ENCODE data around the gene CTNNBL1.

The CTNNBL1 gene

GRCh38 chr20:37895166-37895565 is 201.3 kb downstream of the CTNNBL1 start:
- in situ Hi-C loops (cut with HindIII; ENCODE audit: low sequenced_read_pairs): no loop called here

DNA sequence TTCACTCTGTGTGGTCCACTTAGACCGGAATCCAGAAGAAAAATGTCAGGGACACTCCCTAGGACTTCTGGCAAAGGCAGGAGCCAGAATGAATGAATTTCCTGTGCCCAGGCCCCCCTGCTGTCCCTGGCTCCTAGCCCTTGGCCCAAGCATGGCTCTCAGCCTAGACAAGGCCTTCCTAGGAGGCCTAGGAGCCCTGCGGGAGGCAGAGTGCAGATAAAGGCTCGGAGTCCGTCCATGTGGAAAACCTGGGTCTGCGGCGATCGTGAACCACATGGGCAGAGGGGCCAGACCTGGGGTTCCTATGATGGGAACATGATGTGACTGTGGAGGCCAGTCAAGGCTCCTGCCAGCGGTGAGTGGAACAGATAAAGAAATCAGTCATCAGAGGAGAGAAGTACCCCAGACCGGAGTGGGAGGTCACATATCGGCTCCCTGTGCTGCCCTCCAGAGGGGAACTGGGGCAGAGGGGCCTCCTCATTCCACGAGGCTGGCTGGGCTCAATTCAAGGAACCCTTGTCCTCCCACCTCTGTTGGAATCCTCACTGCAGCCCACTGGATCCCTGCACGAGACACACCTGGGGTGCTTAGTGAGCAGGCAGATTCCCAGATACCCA is 203.2 kb downstream of the CTNNBL1 start:
- in situ Hi-C loops (cut with HindIII; ENCODE audit: low sequenced_read_pairs): no loop called here

- in situ Hi-C loops (cut with HindIII; ENCODE audit: low sequenced_read_pairs): no loop called here
Measured at GRCh38 chr20:37898233-37899104, 204.6 kb downstream of the CTNNBL1 start.

- in situ Hi-C loops (cut with HindIII; ENCODE audit: low sequenced_read_pairs): no loop called here
Measured at GRCh38 chr20:37899105-37900045, 205.5 kb downstream of the CTNNBL1 start.

DNA sequence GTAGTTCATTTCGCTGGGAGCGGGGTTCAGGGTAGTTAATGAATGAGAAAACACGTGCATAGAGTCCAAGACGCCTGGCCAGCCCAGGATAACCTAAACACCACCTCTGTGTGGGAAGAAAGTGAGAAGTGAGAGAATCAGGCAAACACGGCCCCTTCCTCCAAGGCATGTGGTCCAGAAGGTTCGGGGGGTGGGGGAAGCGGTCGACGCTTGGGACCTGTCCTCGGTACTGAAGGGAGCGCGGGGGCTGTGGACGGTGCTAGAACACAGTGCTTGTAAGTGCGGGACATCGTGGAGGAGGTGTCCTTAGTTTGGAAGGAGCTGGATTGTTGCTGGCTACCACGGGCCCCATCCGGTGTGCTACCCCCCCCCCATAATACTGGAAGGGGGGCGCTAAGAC is 207.4 kb downstream of the CTNNBL1 start:
- in situ Hi-C loops (cut with HindIII; ENCODE audit: low sequenced_read_pairs): no loop called here

GRCh38 chr20:37901654-37902503 is 208.0 kb downstream of the CTNNBL1 start:
- in situ Hi-C loops (cut with HindIII; ENCODE audit: low sequenced_read_pairs): no loop called here

DNA sequence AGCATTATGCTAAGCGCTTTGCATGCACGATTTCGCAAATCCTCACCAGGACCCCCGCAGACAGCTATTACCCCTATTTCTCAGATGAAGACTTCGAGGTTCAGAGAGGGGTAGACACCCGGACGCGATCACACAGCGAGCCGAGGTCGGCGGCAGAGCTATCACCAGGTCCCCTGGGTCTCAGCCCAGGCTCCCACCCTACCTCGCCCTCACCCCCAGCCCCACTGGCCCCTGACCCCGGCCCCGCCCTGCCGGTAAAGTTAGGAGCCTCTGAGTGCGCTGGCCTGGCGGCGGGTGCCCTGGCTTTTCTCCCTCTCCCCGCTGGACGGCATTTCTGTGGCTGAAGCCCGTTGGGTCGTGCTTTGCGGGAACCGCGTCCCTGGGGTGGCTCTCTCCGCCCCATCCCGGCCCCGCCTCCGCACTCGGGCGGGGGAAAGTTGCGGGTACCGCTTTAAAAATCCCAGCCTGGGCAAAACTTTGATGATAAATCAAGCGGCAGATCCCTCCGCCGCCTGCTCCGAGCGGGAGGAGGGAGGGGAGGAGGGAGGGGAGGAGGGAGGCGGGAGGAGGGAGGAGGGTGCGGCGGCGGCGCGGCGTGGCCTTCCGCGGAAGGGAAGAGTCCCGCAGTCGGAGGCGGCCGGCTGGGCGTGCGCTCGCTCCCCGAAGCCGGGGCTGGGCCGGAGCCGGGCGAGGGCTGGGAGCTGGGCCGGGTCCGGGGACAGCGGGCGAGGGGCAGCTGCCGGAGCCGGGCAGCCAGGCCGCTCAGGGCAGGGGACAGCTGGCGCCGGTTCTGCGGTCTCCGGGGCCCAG is 208.9 kb downstream of the CTNNBL1 start, which contains the start of gene VSTM2L:
Gene VSTM2L (plus strand): TSS at position 624 of the 810 bp plus-strand sequence. CDS start 224 bp downstream, outside the sequence.
- in situ Hi-C loops (cut with HindIII; ENCODE audit: low sequenced_read_pairs): no loop called here

DNA sequence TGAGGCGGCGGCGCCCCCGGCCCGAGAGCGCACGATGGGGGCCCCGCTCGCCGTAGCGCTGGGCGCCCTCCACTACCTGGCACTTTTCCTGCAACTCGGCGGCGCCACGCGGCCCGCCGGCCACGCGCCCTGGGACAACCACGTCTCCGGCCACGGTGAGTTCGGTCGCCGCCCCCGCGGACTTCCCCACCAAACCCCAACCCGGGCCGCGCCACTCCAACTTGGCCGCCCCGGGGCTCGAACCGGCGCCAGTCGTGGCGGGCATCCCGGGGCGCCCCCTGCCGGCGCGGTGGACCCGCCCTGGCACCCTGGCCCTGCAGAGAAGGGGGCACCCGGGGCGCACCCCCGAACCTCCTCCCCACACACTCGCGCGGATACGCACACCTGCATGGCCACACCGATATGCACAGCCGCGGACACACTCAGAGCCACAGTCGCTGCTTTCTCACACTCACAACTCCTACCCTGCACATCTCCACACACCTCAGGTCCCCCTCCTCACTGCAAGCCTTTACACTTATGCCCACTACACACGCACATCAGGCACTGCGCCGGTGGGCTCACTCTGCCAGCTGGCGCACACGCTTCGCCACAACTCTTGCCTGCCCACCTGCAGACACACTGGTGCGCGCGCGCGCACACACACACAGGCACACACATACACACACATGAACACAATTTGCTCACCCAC is 209.6 kb downstream of the CTNNBL1 start:
- in situ Hi-C loops (cut with HindIII; ENCODE audit: low sequenced_read_pairs): no loop called here

GRCh38 chr20:37904008-37904642 is 210.3 kb downstream of the CTNNBL1 start:
- in situ Hi-C loops (cut with HindIII; ENCODE audit: low sequenced_read_pairs): no loop called here

- in situ Hi-C loops (cut with HindIII; ENCODE audit: low sequenced_read_pairs): no loop called here
Measured at GRCh38 chr20:37904845-37905373, 211.1 kb downstream of the CTNNBL1 start.

- in situ Hi-C loops (cut with HindIII; ENCODE audit: low sequenced_read_pairs): no loop called here
Measured at GRCh38 chr20:37905671-37906613, 212.1 kb downstream of the CTNNBL1 start.

DNA sequence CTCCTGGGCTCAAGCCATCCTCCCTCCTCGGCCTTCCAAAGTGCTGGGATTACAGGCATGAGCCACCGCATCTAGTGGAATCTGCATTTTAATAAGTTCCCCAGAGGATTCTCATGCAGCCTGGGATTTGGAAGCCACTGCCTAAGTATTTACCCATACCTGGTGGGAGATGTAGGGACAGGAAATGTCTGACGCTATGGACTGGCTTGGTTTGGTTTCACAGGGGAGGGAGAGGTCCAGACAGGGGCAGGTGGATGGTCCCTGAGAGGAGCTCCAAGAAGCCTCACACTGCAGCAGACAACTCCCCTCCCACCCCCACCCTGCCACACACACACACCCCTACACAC is 213.5 kb downstream of the CTNNBL1 start:
- in situ Hi-C loops (cut with HindIII; ENCODE audit: low sequenced_read_pairs): no loop called here

DNA sequence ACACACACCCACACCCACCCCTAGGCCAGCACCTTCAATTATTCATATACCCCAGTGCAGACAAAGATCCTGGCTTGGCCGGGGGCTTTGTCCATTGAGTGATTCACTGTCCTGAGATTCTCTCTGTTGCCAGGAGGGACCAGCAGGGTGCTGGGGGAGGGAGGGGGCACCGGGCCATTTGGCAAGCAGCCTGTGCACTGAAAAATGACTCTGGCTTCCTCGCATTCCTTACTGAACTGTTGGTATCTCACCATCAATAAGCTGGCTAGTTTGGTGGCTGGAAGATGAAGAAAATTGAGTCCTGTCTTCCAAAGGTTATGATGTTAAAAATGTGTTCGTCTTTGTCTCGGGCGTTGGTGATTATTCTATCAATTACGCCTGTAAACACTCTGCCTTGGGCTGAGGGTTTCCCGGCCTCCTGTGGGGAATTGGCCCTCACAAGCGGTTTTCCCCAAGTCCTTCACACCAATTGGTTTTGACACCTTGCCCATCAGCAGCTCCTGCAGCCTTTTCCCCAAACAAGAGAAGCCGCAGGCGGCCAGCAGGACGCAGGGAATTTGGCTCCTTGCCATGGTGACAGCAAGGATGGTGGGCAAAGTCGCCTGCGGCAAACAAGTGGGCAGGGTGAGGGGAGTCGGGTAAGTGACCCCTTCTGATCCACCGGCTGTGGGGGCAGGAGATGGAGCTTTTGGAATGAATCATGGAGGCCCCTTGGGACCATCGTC is 214.0 kb downstream of the CTNNBL1 start:
- in situ Hi-C loops (cut with HindIII; ENCODE audit: low sequenced_read_pairs): no loop called here

GRCh38 chr20:37911261-37911660 is 217.4 kb downstream of the CTNNBL1 start:
- in situ Hi-C loops (cut with HindIII; ENCODE audit: low sequenced_read_pairs): loop anchor here (10.0 kb wide), 1 partner anchor 196 kb away; no protein-coding TSS in a partner anchor

DNA sequence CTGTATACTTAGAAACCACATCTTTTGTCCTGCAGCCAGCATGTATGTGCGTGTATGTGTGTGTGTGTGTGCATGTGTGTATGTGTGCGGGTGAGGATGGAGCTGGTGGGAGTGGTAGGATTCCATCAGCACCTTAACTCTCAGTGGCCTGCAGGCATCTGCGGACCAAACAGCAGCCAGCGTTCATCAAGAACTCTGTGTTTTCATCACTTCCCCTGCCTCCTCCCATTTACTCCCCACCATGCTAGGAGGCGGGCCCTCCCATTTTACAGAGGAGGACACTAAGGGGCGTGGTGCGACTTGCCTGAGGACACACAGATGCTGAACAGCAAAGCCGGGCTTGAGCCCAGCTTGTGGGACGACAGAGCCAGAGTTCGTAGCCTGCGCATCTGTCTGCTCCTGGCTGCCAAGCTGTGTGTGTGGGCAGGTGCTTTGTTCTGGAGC is 218.0 kb downstream of the CTNNBL1 start:
- in situ Hi-C loops (cut with HindIII; ENCODE audit: low sequenced_read_pairs): loop anchor here (10.0 kb wide), 1 partner anchor 197 kb away; no protein-coding TSS in a partner anchor

DNA sequence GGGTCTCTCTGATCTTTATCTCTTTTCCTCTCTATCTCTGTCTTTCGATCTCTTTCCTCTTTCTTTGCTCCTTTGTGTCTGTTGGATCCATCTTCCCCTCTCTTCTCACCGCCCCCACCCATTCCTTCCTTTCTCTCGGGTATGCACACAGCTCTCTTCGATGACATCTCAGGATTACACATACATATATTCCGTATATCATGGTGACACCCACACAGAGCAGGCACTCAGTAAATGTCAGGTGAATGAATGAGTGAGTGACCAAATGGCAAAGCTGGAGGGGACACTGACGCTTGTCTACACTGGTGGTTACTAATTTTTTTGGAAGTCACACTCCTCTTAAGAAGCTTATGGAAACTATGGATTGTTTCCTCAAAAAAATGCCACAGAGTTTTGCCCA is 219.0 kb downstream of the CTNNBL1 start:
- in situ Hi-C loops (cut with HindIII; ENCODE audit: low sequenced_read_pairs): loop anchor here (10.0 kb wide), 1 partner anchor 198 kb away; no protein-coding TSS in a partner anchor

Measured in endothelial cell of hepatic sinusoid (primary cell).